HepG2 (cell line): ENCODE measurements around the gene ACSL6. TPM values are rescaled to one million over a fixed set of nuclear protein-coding genes. Genes with fewer than 3 reads are reported as not detected.

Source experiments
- ATAC-seq: fragments of 200-7000 bp; cut with Tn5 transposase; 3 replicates; pipeline ENCODE4 v1.9.1; 2020; ENCODE audit warnings: mild to moderate bottlenecking, moderate library complexity
- BruUV-seq: library from RNA; stranded (reverse); fragments of 400-500 nt; replicated peaks from 2 replicates; lab custom pipeline; 2021; lab: Mats Ljungman, UMichigan
- CTCF ChIA-PET: fragments of 300-600 bp; formaldehyde crosslinking; extraction: SDS; loops from one replicate; lab custom pipeline; 2021; ENCODE audit warnings: low total read pairs, inconsistent platforms, low intra/inter-chr PET ratio; lab: Yijun Ruan, JAX
- POLR2A ChIA-PET: fragments of 350-600 bp; sonication (Branson Sonifier 250); formaldehyde crosslinking; loops from one replicate; lab custom pipeline; 2020; ENCODE audit warnings: antibody characterized with exemption, inconsistent platforms; lab: Yijun Ruan, JAX
- DNase-seq: peaks from one replicate; pipeline ENCODE4 v3.0.0-alpha.2; 2015; ENCODE audit warnings: low spot score
- FAIRE-seq: peaks from 3 replicates; lab custom pipeline; 2011; peaks lifted over from hg19 to GRCh38; lab: Jason Lieb, UNC
- H2AFZ ChIP-seq: one replicate; pipeline ENCODE4 v1.6.1; 2011; ENCODE audit warnings: low read length, inconsistent platforms
- H3K27ac ChIP-seq: fragments of 300-600 bp; 3 replicates; pipeline ENCODE4 v1.8.0; 2011; ENCODE audit warnings: mixed run types, mild to moderate bottlenecking, mixed read lengths, low read length, inconsistent platforms; ENCODE audit not compliant: insufficient read depth; ENCODE audit errors: extremely low read length
- H3K27me3 ChIP-seq, 2 experiments: fragments of 200-600 bp in 1 of 2; 2 replicates in 1 of 2; 3 replicates in 1 of 2; pipeline versions ENCODE4 v1.6.0 to v1.8.0; 2011; ENCODE audit warnings: low read length in 2 of 2, mild to moderate bottlenecking in 2 of 2, moderate library complexity in 2 of 2, inconsistent platforms in 1 of 2; ENCODE audit not compliant: insufficient read depth in 2 of 2, control insufficient read depth in 1 of 2
- H3K36me3 ChIP-seq, 2 experiments: fragments of 200-600 bp in 1 of 2; replicated peaks in 1 of 2; 2 replicates in 1 of 2; 3 replicates in 1 of 2; pipeline versions ENCODE4 v1.5.1 to v1.8.0; 2011; ENCODE audit warnings: low read length in 2 of 2, inconsistent platforms in 1 of 2; ENCODE audit not compliant: insufficient read depth in 2 of 2, control insufficient read depth in 1 of 2
- H3K4me1 ChIP-seq: 2 replicates; pipeline ENCODE4 v1.5.1; 2012; ENCODE audit warnings: low read length, inconsistent platforms; ENCODE audit not compliant: insufficient read depth
- H3K4me2 ChIP-seq: 2 replicates; pipeline ENCODE4 v1.6.0; 2011; ENCODE audit warnings: low read depth, low read length, inconsistent platforms
- H3K4me3 ChIP-seq, 3 experiments: fragments of 200-600 bp in 1 of 3; sonication (generic), shearing (Covaris generic) in 1 of 3; replicated peaks in 1 of 3; 2 replicates each; pipeline ENCODE4 v1.5.1; 2011 to 2016; ENCODE audit warnings: low read length in 3 of 3, inconsistent platforms in 2 of 3, low read depth in 2 of 3, mild to moderate bottlenecking in 2 of 3, control low read depth in 1 of 3, mixed read lengths in 1 of 3; ENCODE audit not compliant: insufficient read depth in 1 of 3
- H3K79me2 ChIP-seq: one replicate; pipeline ENCODE4 v1.6.1; 2011; ENCODE audit warnings: low read length, inconsistent platforms; ENCODE audit not compliant: insufficient read depth
- H3K9ac ChIP-seq: 2 replicates; pipeline ENCODE4 v1.6.0; 2011; ENCODE audit warnings: mild to moderate bottlenecking, low read depth, low read length, inconsistent platforms; ENCODE audit not compliant: insufficient read depth
- H3K9me3 ChIP-seq: 2 replicates; pipeline ENCODE4 v1.5.1; 2012; ENCODE audit warnings: mild to moderate bottlenecking, low read length
- H4K20me1 ChIP-seq: 2 replicates; pipeline ENCODE4 v1.6.0; 2011; ENCODE audit warnings: inconsistent platforms, mild to moderate bottlenecking, low read length, moderate library complexity; ENCODE audit not compliant: insufficient read depth
- ARNT ChIP-seq: fragments of 450-650 bp; IDR thresholded peaks from 2 replicates; pipeline ENCODE4 v1.6.1; 2017
- CCAR2 ChIP-seq: fragments of 200-400 bp; formaldehyde crosslinking; optimal IDR thresholded peaks from 2 replicates; pipeline ENCODE3; 2018; ENCODE audit warnings: low read depth, mild to moderate bottlenecking, low read length, moderate library complexity
- CTCF ChIP-seq: sonication (generic); formaldehyde crosslinking; IDR thresholded peaks from 2 replicates; pipeline ENCODE4 v1.5.0; 2020; ENCODE audit warnings: mild to moderate bottlenecking, missing genetic modification reagents, moderate library complexity
- HES4 ChIP-seq: sonication (generic); formaldehyde crosslinking; IDR thresholded peaks from 2 replicates; pipeline ENCODE4 v1.9.0; 2021; ENCODE audit warnings: mild to moderate bottlenecking, missing genetic modification reagents, borderline replicate concordance
- JDP2 ChIP-seq: sonication (generic); formaldehyde crosslinking; IDR thresholded peaks from 2 replicates; pipeline ENCODE4 v1.8.1; 2022; ENCODE audit warnings: missing genetic modification reagents, borderline replicate concordance
- PCBP1 ChIP-seq: fragments of 200-400 bp; formaldehyde crosslinking; IDR thresholded peaks from 2 replicates; pipeline ENCODE4 v1.6.1; 2017; ENCODE audit warnings: mild to moderate bottlenecking, low read depth, low read length, borderline replicate concordance
- POLR2A ChIP-seq, 2 experiments: IDR thresholded peaks; 2 replicates each; pipeline ENCODE4 v1.6.1; 2011; ENCODE audit warnings: low read depth in 2 of 2, low read length in 2 of 2, mild to moderate bottlenecking in 1 of 2, moderate library complexity in 1 of 2; ENCODE audit not compliant: insufficient read depth in 1 of 2
- SSRP1 ChIP-seq: IDR thresholded peaks from 2 replicates; pipeline ENCODE4 v1.6.1; 2016; ENCODE audit warnings: control low read depth
- XRCC5 ChIP-seq: fragments of 200-400 bp; formaldehyde crosslinking; optimal IDR thresholded peaks from 2 replicates; pipeline ENCODE3; 2017; ENCODE audit warnings: mild to moderate bottlenecking, low read length
- ZFP90 ChIP-seq: sonication (generic); formaldehyde crosslinking; IDR thresholded peaks from 2 replicates; pipeline ENCODE4 v1.8.0; 2022; ENCODE audit warnings: missing genetic modification reagents, mild to moderate bottlenecking, inconsistent platforms, borderline replicate concordance
- ZNF143 ChIP-seq: sonication (generic); formaldehyde crosslinking; IDR thresholded peaks from 2 replicates; pipeline ENCODE4 v1.4.0; 2020; ENCODE audit warnings: missing genetic modification reagents
- ZNF232 ChIP-seq: sonication (generic); formaldehyde crosslinking; IDR thresholded peaks from 2 replicates; pipeline ENCODE4 v1.4.0; 2020; ENCODE audit warnings: missing genetic modification reagents, borderline replicate concordance
- ZNF253 ChIP-seq: sonication (generic); formaldehyde crosslinking; IDR thresholded peaks from 2 replicates; pipeline ENCODE4 v1.8.0; 2022; ENCODE audit warnings: mild to moderate bottlenecking, missing genetic modification reagents, borderline replicate concordance
- ZNF552 ChIP-seq: sonication (generic); formaldehyde crosslinking; IDR thresholded peaks from 2 replicates; pipeline ENCODE4 v1.9.0; 2022; ENCODE audit warnings: missing genetic modification reagents, mild to moderate bottlenecking, borderline replicate concordance
- ZNF556 ChIP-seq: sonication (generic); formaldehyde crosslinking; IDR thresholded peaks from 2 replicates; pipeline ENCODE4 v1.4.0; 2020; ENCODE audit warnings: mild to moderate bottlenecking, missing genetic modification reagents, borderline replicate concordance
- ZNF567 ChIP-seq: sonication (generic); formaldehyde crosslinking; IDR thresholded peaks from 2 replicates; pipeline ENCODE4 v1.8.1; 2023; ENCODE audit warnings: mild to moderate bottlenecking, missing genetic modification reagents, borderline replicate concordance
- ZNF883 ChIP-seq: sonication (generic); formaldehyde crosslinking; IDR thresholded peaks from 2 replicates; pipeline ENCODE4 v1.5.1; 2020; ENCODE audit warnings: mild to moderate bottlenecking, missing genetic modification reagents; ENCODE audit errors: not compliant biosample characterization
- ZSCAN9 ChIP-seq: IDR thresholded peaks from 2 replicates; pipeline ENCODE4 v1.6.1; 2016; ENCODE audit warnings: borderline replicate concordance
- WGBS: methylation state at CpG from one replicate; pipeline ENCODE4 v1.1.6; 2017; ENCODE audit warnings: low lambda C conversion rate; 5-methylcytosine and 5-hydroxymethylcytosine counted together
- in situ Hi-C: cut with HindIII; loops from 2 replicates; pipeline ENCODE4 v1.10.0; 2017; ENCODE audit warnings: low pct_unique_long_range_greater_than_20kb; ENCODE audit not compliant: extremely low pct_ligation_motif_present
- intact Hi-C: fragments of 100-400 bp; cut with micrococcal nuclease; formaldehyde crosslinking; loops from one replicate; pipeline ENCODE4 v1.10.0; 2022; ENCODE audit not compliant: unreplicated experiment
- polyA plus RNA-seq, 8 experiments: library from polyadenylated mRNA; depleted of rRNA in 3 of 8; stranded (reverse) in 7 of 8; unstranded in 1 of 8; fragments of >200 nt; fragmentation: Illumina TruSeq in 4 of 8; extraction: Trizol in 4 of 8; gene quantifications; 2 replicates each; pipeline versions ENCODE4 v1.2.1 to v1.2.3, GENCODE V29; 2011 to 2016; ENCODE audit warnings: low read depth in 4 of 8, missing spikeins in 1 of 8, mixed read lengths in 1 of 8; ENCODE audit not compliant: insufficient read depth in 1 of 8
- total RNA-seq, 5 experiments: library from RNA; depleted of rRNA; stranded (reverse); fragments of >200 nt; fragmentation: Illumina TruSeq; extraction: Trizol; gene quantifications; 2 replicates each; pipeline ENCODE4 v1.2.3, GENCODE V29; 2016; ENCODE audit warnings: low read depth in 1 of 5
- TF ChIP-seq, protein P1 (sequence below): sonication (generic); formaldehyde crosslinking; IDR thresholded peaks from 2 replicates; pipeline ENCODE4 v1.8.1; 2023; ENCODE audit warnings: mild to moderate bottlenecking, moderate library complexity, missing genetic modification reagents
- TF ChIP-seq, protein P2 (sequence below): sonication (generic); formaldehyde crosslinking; IDR thresholded peaks from 2 replicates; pipeline ENCODE4 v1.9.0; 2022; ENCODE audit warnings: missing genetic modification reagents, mild to moderate bottlenecking, borderline replicate concordance

ACSL6 gene
- total and polyA plus RNA-seq, 2 of the 13 experiments (the other 11 are each of a cell fraction or from before 2014, with no cell fraction given) = 3.7 to 3.8 TPM

- TF ChIP-seq CTCF = no peak
- no peak for TF ChIP-seq ZSCAN9
These were observed 13.7 kb downstream of the ACSL6 start (continued) for GRCh38 chr5:131997727-131998117.

DNA sequence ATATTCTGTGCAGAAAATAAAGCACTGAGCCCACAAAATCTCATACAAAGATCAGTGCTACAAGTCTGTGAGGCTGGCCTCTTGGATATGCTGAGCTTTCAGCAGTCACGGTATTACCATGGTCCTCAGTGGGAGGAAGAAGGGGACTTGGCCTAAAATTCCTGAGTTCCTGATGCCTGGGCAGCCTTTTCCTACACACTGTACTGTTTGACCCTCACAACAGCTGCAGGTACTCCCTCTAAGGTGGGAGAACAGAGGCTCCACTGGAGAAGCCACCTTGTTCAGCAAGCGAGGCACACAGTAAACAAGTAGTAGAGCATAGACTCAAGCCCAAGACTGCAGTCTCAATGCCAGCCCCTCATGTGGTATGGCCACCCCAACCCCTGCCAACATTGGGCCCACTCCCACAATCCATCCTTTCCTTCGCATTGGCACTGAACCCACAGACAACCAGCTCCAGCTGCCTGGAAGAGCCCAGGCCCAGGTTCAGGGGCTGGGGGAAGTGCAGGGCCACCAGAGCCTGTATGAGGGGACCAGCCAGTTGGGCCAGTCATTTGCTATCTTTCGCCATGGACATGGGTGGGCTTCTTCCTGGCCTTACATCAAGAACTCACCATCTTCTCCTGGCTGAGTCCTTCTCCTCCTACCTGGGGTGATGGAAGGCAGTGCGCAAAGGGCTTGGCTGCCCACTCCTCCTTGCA lies 14.3 kb downstream of the ACSL6 start:
- H3K36me3 ChIP-seq = no peaks in the 10 kb centered on the region
- H3K9me3 ChIP-seq = no peaks in the 10 kb centered on the region
- ATAC-seq (peak; percentile 13), DNase-seq (no peak), FAIRE-seq (no peak)
- POLR2A ChIA-PET = interaction anchor here (0.8 to 4.4 kb wide), 13 partner anchors 8 to 387 kb away, joined by 3 to 55 read pairs (median 4); partner anchors contain the start of gene FNIP1
- BruUV-seq = no TSS peak
- CTCF ChIA-PET = no interaction called here
- WGBS = 100% methylated on average over 1 of the region's 5 CpGs
- peak overlapping the region; percentile 77 for H3K4me2 ChIP-seq
- no peaks in the 10 kb centered on the region for H4K20me1 ChIP-seq
- intact Hi-C loops (no loop called here), in situ Hi-C loops (no loop called here)
- peak overlapping the region in 1 of 3 experiments; percentile 32; a peak in 2 of 6 replicates for H3K4me3 ChIP-seq
- H3K4me1 ChIP-seq = peaks cover 98% of the 10 kb centered on the region
- H3K79me2 ChIP-seq = no peaks in the 10 kb centered on the region
- H3K27me3 ChIP-seq = no peaks in the 10 kb centered on the region
- peak overlapping the region; percentile 97 for H3K27ac ChIP-seq
- no peak overlapping the region for H2AFZ ChIP-seq
- peak overlapping the region; percentile 75 for H3K9ac ChIP-seq
- TF ChIP-seq, protein P1, sequence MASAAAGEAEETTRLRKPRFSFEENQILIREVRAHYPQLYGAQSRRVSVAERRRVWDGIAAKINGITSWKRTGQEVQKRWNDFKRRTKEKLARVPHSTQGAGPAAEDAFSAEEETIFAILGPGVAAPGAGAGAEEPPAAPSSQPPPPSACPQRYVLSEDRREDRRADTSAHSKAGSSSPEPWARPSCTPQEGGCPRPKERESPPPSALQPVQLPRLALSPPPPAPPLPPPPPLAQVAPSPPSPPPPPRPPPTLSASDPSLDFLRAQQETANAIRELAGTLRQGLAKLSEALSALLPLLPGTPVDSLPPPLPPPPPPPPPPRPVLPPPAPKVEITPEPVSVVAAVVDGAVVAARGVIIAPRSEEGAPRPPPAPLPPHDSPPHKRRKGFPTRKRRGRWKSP = no peak
- TF ChIP-seq PCBP1 (no peak), ARNT (no peak), POLR2A (IDR thresholded peaks at IDR 0.05; ENCODE audit: insufficient read depth in 1 of 2, low read depth in 2 of 2, low read length in 2 of 2) (peak in 1 of 2 experiments; percentile 30; a peak in 1 of 4 replicates), ZNF143 (CRISPR knock-in tag) (no peak), ZNF253 (CRISPR knock-in tag) (no peak), ZNF232 (no peak), ZNF567 (CRISPR knock-in tag) (no peak), ZNF556 (CRISPR knock-in tag) (no peak; the same call in none of the 2 replicates), SSRP1 (0 out of 2 replicates have a peak, but pooled peaks have one; percentile 46), ZNF883 (no peak), ZFP90 (no peak), CCAR2 (no peak), JDP2 (no peak), ZNF552 (CRISPR knock-in tag) (no peak), HES4 (CRISPR knock-in tag) (no peak), XRCC5 (no peak)
- TF ChIP-seq, protein P2, sequence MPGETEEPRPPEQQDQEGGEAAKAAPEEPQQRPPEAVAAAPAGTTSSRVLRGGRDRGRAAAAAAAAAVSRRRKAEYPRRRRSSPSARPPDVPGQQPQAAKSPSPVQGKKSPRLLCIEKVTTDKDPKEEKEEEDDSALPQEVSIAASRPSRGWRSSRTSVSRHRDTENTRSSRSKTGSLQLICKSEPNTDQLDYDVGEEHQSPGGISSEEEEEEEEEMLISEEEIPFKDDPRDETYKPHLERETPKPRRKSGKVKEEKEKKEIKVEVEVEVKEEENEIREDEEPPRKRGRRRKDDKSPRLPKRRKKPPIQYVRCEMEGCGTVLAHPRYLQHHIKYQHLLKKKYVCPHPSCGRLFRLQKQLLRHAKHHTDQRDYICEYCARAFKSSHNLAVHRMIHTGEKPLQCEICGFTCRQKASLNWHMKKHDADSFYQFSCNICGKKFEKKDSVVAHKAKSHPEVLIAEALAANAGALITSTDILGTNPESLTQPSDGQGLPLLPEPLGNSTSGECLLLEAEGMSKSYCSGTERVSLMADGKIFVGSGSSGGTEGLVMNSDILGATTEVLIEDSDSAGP (CRISPR knock-in tag) = peak; percentile 36; the same call in 1 of the 2 replicates
